GM12878 (cell line): Measurements from ENCODE around the gene CGGBP1. TPM values are rescaled to one million over a fixed set of nuclear protein-coding genes. Genes with fewer than 3 reads are reported as not detected.

Experiments used
- CEBPB ChIP-seq, 2 experiments: fragments of 150-350 bp in 1 of 2; IDR thresholded peaks; 2 replicates each; pipeline ENCODE4 v1.6.1; 2012 to 2014; ENCODE audit warnings: low read depth in 2 of 2, low read length in 2 of 2, borderline replicate concordance in 1 of 2, inconsistent platforms in 1 of 2
- CREM ChIP-seq: IDR thresholded peaks from 2 replicates; pipeline ENCODE4 v1.6.1; 2014; ENCODE audit warnings: antibody characterized with exemption, low read depth
- E2F4 ChIP-seq: IDR thresholded peaks from 2 replicates; pipeline ENCODE4 v1.6.1; 2012; ENCODE audit warnings: low read depth, low read length, improper control_type of control experiment
- EED ChIP-seq: sonication (generic); IDR thresholded peaks from 2 replicates; pipeline ENCODE4 v1.6.1; 2016; ENCODE audit warnings: antibody characterized with exemption, low read depth
- GATAD2B ChIP-seq: fragments of 450-650 bp; conservative IDR thresholded peaks from 2 replicates; pipeline ENCODE4 v1.6.1; 2017; ENCODE audit warnings: low read depth, mild to moderate bottlenecking, moderate library complexity
- HDGF ChIP-seq: fragments of 450-650 bp; IDR thresholded peaks from 2 replicates; pipeline ENCODE4 v1.6.1; 2016; ENCODE audit warnings: antibody characterized with exemption
- IKZF2 ChIP-seq, 2 experiments: fragments of 450-650 bp; IDR thresholded peaks; 2 replicates each; pipeline ENCODE4 v1.6.1; 2017; ENCODE audit warnings: mild to moderate bottlenecking in 2 of 2, moderate library complexity in 2 of 2
- MYC ChIP-seq: IDR thresholded peaks from 2 replicates; pipeline ENCODE4 v1.6.1; 2011; ENCODE audit warnings: mild to moderate bottlenecking, low read length, moderate library complexity, inconsistent platforms; ENCODE audit not compliant: insufficient read depth, insufficient replicate concordance, insufficient read length, severe bottlenecking
- NFYB ChIP-seq: IDR thresholded peaks from 2 replicates; pipeline ENCODE4 v1.6.1; 2011; ENCODE audit warnings: low read depth, mild to moderate bottlenecking, low read length, improper control_type of control experiment, moderate library complexity; ENCODE audit not compliant: insufficient read depth
- PAX5 ChIP-seq: IDR thresholded peaks from 2 replicates; pipeline ENCODE4 v1.6.1; 2011; ENCODE audit warnings: low read depth, low read length, borderline replicate concordance
- PRDM15 ChIP-seq: fragments of 450-650 bp; formaldehyde crosslinking; IDR thresholded peaks from 2 replicates; pipeline ENCODE4 v1.4.0; 2020; ENCODE audit warnings: mild to moderate bottlenecking, moderate library complexity
- SKIL ChIP-seq: fragments of 450-650 bp; IDR thresholded peaks from 2 replicates; pipeline ENCODE4 v1.6.1; 2017; ENCODE audit warnings: mild to moderate bottlenecking, low read depth, inconsistent platforms; ENCODE audit not compliant: poor library complexity, severe bottlenecking
- SUZ12 ChIP-seq: fragments of 200-600 bp; sonication (generic); IDR thresholded peaks from one replicate; pipeline ENCODE4 v1.6.1; 2018; ENCODE audit warnings: antibody characterized with exemption, mild to moderate bottlenecking; ENCODE audit not compliant: unreplicated experiment
- USF1 ChIP-seq: IDR thresholded peaks from 2 replicates; pipeline ENCODE4 v1.6.1; 2011; ENCODE audit warnings: borderline replicate concordance, low read depth, mild to moderate bottlenecking, moderate library complexity, mixed read lengths, low read length; ENCODE audit not compliant: insufficient read depth; ENCODE audit errors: extremely low read length
- ZBTB11 ChIP-seq: fragments of 450-650 bp; formaldehyde crosslinking; IDR thresholded peaks from 2 replicates; pipeline ENCODE4 v1.5.0; 2022; ENCODE audit warnings: mild to moderate bottlenecking, missing genetic modification characterization
- ZNF274 ChIP-seq: IDR thresholded peaks from one replicate; pipeline ENCODE4 v1.8.0; 2011; ENCODE audit not compliant: insufficient read length, insufficient read depth
- polyA plus RNA-seq, 11 experiments: library from polyadenylated mRNA; depleted of rRNA in 4 of 11; unstranded in 6 of 11; stranded (reverse) in 5 of 11; fragments of >200 nt; fragmentation: Nextera tagmentation in 4 of 11; fragmentation: Illumina TruSeq in 1 of 11; extraction: Ambion mirVana in 4 of 11; extraction: Trizol in 1 of 11; gene quantifications; 1 replicate in 1 of 11; 2 replicates in 10 of 11; pipeline versions ENCODE4 v1.2.1 to v1.2.3, GENCODE V29; 2011 to 2016; ENCODE audit warnings: inconsistent platforms in 2 of 11, missing spikeins in 2 of 11, low read depth in 1 of 11
- total RNA-seq, 4 experiments: library from RNA; depleted of rRNA in 3 of 4; stranded (reverse); fragments of >200 nt in 3 of 4; fragmentation: Illumina TruSeq in 1 of 4; extraction: Trizol in 1 of 4; gene quantifications; 2 replicates each; pipeline versions ENCODE4 v1.2.1 to v1.2.3, GENCODE V29; 2013 to 2021

CGGBP1 gene
- total and polyA plus RNA-seq, 10 of the 15 experiments (the other 5 are each of a cell fraction or from before 2014, with no cell fraction given) = 27.8 to 75.8 (median 50.4) TPM

DNA sequence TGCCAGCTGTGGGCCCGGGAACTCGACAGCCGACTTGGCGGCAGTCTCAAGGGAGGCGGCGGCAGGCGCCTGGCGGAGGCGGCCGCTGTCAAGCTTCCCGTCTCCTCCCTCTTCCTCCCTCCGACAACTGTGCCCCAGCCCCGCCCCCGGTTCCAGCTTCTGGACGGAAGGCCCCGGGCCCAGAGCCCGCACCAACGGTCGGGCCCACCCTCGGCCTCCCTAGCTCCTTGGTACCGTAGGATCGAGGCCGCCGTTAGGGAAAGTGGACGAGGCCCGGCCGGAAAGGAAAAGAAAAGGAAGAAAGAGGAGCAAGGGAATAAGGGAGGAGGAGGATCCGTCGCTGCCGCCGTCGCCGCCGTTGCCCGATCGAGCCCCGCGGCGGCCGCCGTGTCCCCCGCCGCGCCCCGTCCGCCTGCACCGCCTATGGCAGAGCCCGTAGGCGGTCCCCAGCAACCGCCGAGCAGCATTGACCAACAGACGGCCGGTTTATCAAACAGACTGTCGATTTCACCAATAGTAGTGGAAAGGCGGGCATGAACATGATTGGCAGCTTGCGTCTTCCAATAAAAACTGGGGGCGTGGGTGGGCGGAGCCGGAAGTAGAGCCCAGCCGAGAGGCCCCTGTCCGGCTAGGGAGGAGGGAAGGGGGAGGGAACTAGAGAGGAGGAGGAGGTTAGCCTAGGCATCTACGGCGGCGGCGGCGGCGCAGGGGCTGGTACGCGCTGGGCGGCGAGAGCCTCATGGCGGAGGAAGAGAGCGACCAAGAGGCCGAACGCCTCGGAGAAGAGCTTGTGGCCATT lies at the start of gene CGGBP1, which contains the start of gene ZNF654 (continued):
- TF ChIP-seq PAX5 (no peak), E2F4 (no peak), HDGF (peak; percentile 90), CEBPB (IDR thresholded peaks at IDR 0.05; ENCODE audit: borderline replicate concordance in 1 of 2, low read depth in 2 of 2, low read length in 2 of 2) (no peak), ZNF274 (no peak), ZBTB11 (CRISPR knock-in tag) (no peak), IKZF2 (IDR thresholded peaks at IDR 0.05) (peak; percentile 35 to 74; a peak in 3 of 4 replicates), SUZ12 (no peak), CREM (peak; percentile 74; the same call in 1 of the 2 replicates), PRDM15 (no peak), EED (no peak), MYC (no peak), USF1 (no peak), SKIL (peak; percentile 72), GATAD2B (peak; percentile 87), NFYB (peak; percentile 95)
